ENCODE data around the gene FXYD1. TPM values are rescaled to one million over a fixed set of nuclear protein-coding genes. Genes with fewer than 3 reads are reported as not detected.
A peak's percentile ranks its signal among the peaks of the same experiment; 100 is the strongest.
"Not testable (repeated sequence)": the region's sequence is repeated elsewhere in the genome, so short reads cannot be mapped to it uniquely, and the experiment has no call there.

Gene FXYD1
- total RNA-seq, 4 donors from 2014 or later, result 18.1 to 214 (median 105) TPM

GRCh38 chr19:35125270-35125717, 13.3 kb upstream of the FXYD1 start:
- Histone ChIP-seq H3K36me3 (no peaks in the 10 kb centered on the region), H3K9me3 (no peaks in the 10 kb centered on the region), H3K4me3 (no peak overlapping the region), H3K4me1 (peaks cover 0 to 11% of the 10 kb centered on the region in 2 donors), H3K27ac (peak overlapping the region; percentile 85 to 96), H3K27me3 (no peaks in the 10 kb centered on the region)
- intact Hi-C loops (cut with DNase I; ENCODE audit: low total_unique reads), result no loop called here
- TF ChIP-seq POLR2A (IDR thresholded peaks at IDR 0.05) (no peak), CTCF (IDR thresholded peaks at IDR 0.05) (no peak)
- DNase-seq, result no peak

GRCh38 chr19:35125749-35126623, 12.6 kb upstream of the FXYD1 start:
- peak overlapping the region; percentile 85 to 96 for H3K27ac ChIP-seq
- intact Hi-C loops (cut with DNase I; ENCODE audit: low total_unique reads), result no loop called here
- H3K27me3 ChIP-seq, result no peaks in the 10 kb centered on the region
- H3K36me3 ChIP-seq, result no peaks in the 10 kb centered on the region
- peaks cover 0 to 11% of the 10 kb centered on the region in 2 donors for H3K4me1 ChIP-seq
- no peak overlapping the region for H3K4me3 ChIP-seq
- DNase-seq, result no peak
- no peak for TF ChIP-seq POLR2A (IDR thresholded peaks at IDR 0.05)
- no peaks in the 10 kb centered on the region for H3K9me3 ChIP-seq

- intact Hi-C loops (cut with DNase I; ENCODE audit: low total_unique reads), result no loop called here
- Histone ChIP-seq H3K4me1 (peaks cover 0 to 11% of the 10 kb centered on the region in 2 donors), H3K27ac (peak overlapping the region; percentile 85 to 96), H3K4me3 (no peak overlapping the region), H3K36me3 (no peaks in the 10 kb centered on the region), H3K27me3 (no peaks in the 10 kb centered on the region), H3K9me3 (no peaks in the 10 kb centered on the region)
- no peak for TF ChIP-seq CTCF (IDR thresholded peaks at IDR 0.05)
- TF ChIP-seq POLR2A (IDR thresholded peaks at IDR 0.05), result no peak
- DNase-seq, result no peak
Measured at GRCh38 chr19:35126624-35126959, 12.0 kb upstream of the FXYD1 start.

GRCh38 chr19:35127871-35128270, 10.8 kb upstream of the FXYD1 start:
- H3K4me3 ChIP-seq, result no peak overlapping the region
- TF ChIP-seq CTCF (IDR thresholded peaks at IDR 0.05) (no peak), POLR2A (IDR thresholded peaks at IDR 0.05) (no peak)
- H3K36me3 ChIP-seq, result no peaks in the 10 kb centered on the region
- DNase-seq, result no peak
- H3K27ac ChIP-seq, result peak overlapping the region; percentile 85 to 96
- no peaks in the 10 kb centered on the region for H3K27me3 ChIP-seq
- intact Hi-C loops (cut with DNase I; ENCODE audit: low total_unique reads), result no loop called here
- H3K4me1 ChIP-seq, result peaks cover 0 to 11% of the 10 kb centered on the region in 2 donors
- no peaks in the 10 kb centered on the region for H3K9me3 ChIP-seq

GRCh38 chr19:35128398-35129057, 10.1 kb upstream of the FXYD1 start:
- no peak for DNase-seq
- H3K4me1 ChIP-seq, result peaks cover 0 to 11% of the 10 kb centered on the region in 2 donors
- H3K9me3 ChIP-seq, result no peaks in the 10 kb centered on the region
- intact Hi-C loops (cut with DNase I; ENCODE audit: low total_unique reads), result no loop called here
- H3K27ac ChIP-seq, result no peak overlapping the region
- TF ChIP-seq CTCF (IDR thresholded peaks at IDR 0.05) (no peak), POLR2A (IDR thresholded peaks at IDR 0.05) (no peak)
- no peaks in the 10 kb centered on the region for H3K27me3 ChIP-seq
- H3K4me3 ChIP-seq, result no peak overlapping the region
- H3K36me3 ChIP-seq, result no peaks in the 10 kb centered on the region

- DNase-seq; H3K27ac ChIP-seq; H3K9me3 ChIP-seq; H3K4me1 ChIP-seq; intact Hi-C loops (cut with DNase I; ENCODE audit: low total_unique reads); H3K36me3 ChIP-seq; H3K27me3 ChIP-seq; H3K4me3 ChIP-seq: not testable (repeated sequence)
Measured at GRCh38 chr19:35129724-35130274, 8.8 kb upstream of the FXYD1 start.

Measured in uterus (tissue), 4 donors.